Thoracic aorta (tissue), 2 donors: ENCODE measurements around the gene SMARCA4. TPM values are rescaled to one million over a fixed set of nuclear protein-coding genes. Genes with fewer than 3 reads are reported as not detected.

Experiments used
- ATAC-seq: fragments of 150-250 bp; one replicate; pipeline ENCODE4 v1.8.0; 2017; ENCODE audit warnings: low read depth; ENCODE audit not compliant: insufficient number of reproducible peaks, low FRiP score
- DNase-seq: peaks from one replicate; pipeline ENCODE4 v3.0.0-alpha.2; 2020; ENCODE audit warnings: low spot score
- H3K27ac ChIP-seq, 2 donors: fragments of 200-600 bp; sonication (generic); 1 replicate in 1 of 2; 2 replicates in 1 of 2; pipeline ENCODE4 v1.5.1; 2016; ENCODE audit warnings: mild to moderate bottlenecking in 2 of 2, moderate library complexity in 2 of 2
- H3K27me3 ChIP-seq: fragments of 200-600 bp; sonication (generic); replicated peaks from 2 replicates; pipeline ENCODE4 v1.6.0; 2016; ENCODE audit warnings: mild to moderate bottlenecking; ENCODE audit not compliant: insufficient read depth
- H3K36me3 ChIP-seq: fragments of 200-600 bp; sonication (generic); one replicate; pipeline ENCODE4 v1.5.1; 2016
- H3K4me1 ChIP-seq, 2 donors: fragments of 200-600 bp; sonication (generic); 1 replicate in 1 of 2; 2 replicates in 1 of 2; pipeline versions ENCODE4 v1.5.1 to v1.6.0; 2016; ENCODE audit warnings: low read depth in 2 of 2, mild to moderate bottlenecking in 1 of 2; ENCODE audit not compliant: control insufficient read depth in 1 of 2
- H3K4me3 ChIP-seq: fragments of 200-600 bp; sonication (generic); 2 replicates; pipeline ENCODE4 v1.5.1; 2016; ENCODE audit warnings: mild to moderate bottlenecking
- H3K9me3 ChIP-seq: fragments of 200-600 bp; sonication (generic); 2 replicates; pipeline ENCODE4 v1.5.1; 2016
- total RNA-seq, 2 donors: library from RNA; depleted of rRNA; stranded (reverse); fragments of >200 nt; gene quantifications; one replicate each; pipeline versions ENCODE4 v1.1.0 to v1.2.3, GENCODE V29; 2016
- TF ChIP-seq, protein P1 (sequence below): fragments of 200-600 bp; sonication (generic); IDR thresholded peaks from one replicate; pipeline ENCODE4 v1.5.1; 2019; ENCODE audit warnings: antibody characterized with exemption

SMARCA4 gene
- total RNA-seq, 2 donors from 2014 or later = 63.8 to 85.9 TPM

GRCh38 chr19:10975374-10976130 is 14.7 kb downstream of the SMARCA4 start:
- ATAC-seq (no peak), DNase-seq (no peak)
- peak overlapping the region; percentile 71 to 76 for H3K27ac ChIP-seq
- no peaks in the 10 kb centered on the region for H3K36me3 ChIP-seq
- H3K9me3 ChIP-seq = no peaks in the 10 kb centered on the region
- peak overlapping the region; percentile 59 for H3K4me3 ChIP-seq
- H3K27me3 ChIP-seq = no peaks in the 10 kb centered on the region
- TF ChIP-seq, protein P1, sequence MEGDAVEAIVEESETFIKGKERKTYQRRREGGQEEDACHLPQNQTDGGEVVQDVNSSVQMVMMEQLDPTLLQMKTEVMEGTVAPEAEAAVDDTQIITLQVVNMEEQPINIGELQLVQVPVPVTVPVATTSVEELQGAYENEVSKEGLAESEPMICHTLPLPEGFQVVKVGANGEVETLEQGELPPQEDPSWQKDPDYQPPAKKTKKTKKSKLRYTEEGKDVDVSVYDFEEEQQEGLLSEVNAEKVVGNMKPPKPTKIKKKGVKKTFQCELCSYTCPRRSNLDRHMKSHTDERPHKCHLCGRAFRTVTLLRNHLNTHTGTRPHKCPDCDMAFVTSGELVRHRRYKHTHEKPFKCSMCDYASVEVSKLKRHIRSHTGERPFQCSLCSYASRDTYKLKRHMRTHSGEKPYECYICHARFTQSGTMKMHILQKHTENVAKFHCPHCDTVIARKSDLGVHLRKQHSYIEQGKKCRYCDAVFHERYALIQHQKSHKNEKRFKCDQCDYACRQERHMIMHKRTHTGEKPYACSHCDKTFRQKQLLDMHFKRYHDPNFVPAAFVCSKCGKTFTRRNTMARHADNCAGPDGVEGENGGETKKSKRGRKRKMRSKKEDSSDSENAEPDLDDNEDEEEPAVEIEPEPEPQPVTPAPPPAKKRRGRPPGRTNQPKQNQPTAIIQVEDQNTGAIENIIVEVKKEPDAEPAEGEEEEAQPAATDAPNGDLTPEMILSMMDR = no peak
- peaks cover 11 to 32% of the 10 kb centered on the region in 2 donors for H3K4me1 ChIP-seq

- TF ChIP-seq, protein P1 = no peak
- H3K4me1 ChIP-seq = peaks cover 13 to 38% of the 10 kb centered on the region in 2 donors
- DNase-seq (no peak), ATAC-seq (no peak)
- H3K4me3 ChIP-seq = peak overlapping the region; percentile 59
- H3K36me3 ChIP-seq = no peaks in the 10 kb centered on the region
- no peaks in the 10 kb centered on the region for H3K27me3 ChIP-seq
- H3K9me3 ChIP-seq = no peaks in the 10 kb centered on the region
- peak overlapping the region; percentile 71 to 76 for H3K27ac ChIP-seq
Measured at GRCh38 chr19:10976131-10976892, 15.5 kb downstream of the SMARCA4 start.

- TF ChIP-seq, protein P1 = no peak
- Histone ChIP-seq H3K36me3 (no peaks in the 10 kb centered on the region), H3K27me3 (no peaks in the 10 kb centered on the region), H3K4me3 (no peak overlapping the region), H3K9me3 (no peaks in the 10 kb centered on the region), H3K27ac (no peak overlapping the region), H3K4me1 (peaks cover 13 to 38% of the 10 kb centered on the region in 2 donors)
- ATAC-seq (no peak), DNase-seq (no peak)
Measured at GRCh38 chr19:10977742-10978092, 16.9 kb downstream of the SMARCA4 start.

GRCh38 chr19:10979951-10980381 is 19.1 kb downstream of the SMARCA4 start:
- TF ChIP-seq, protein P1 = peak; percentile 17
- peak overlapping the region; percentile 60 for H3K4me3 ChIP-seq
- H3K9me3 ChIP-seq = no peaks in the 10 kb centered on the region
- ATAC-seq = no peak
- H3K27ac ChIP-seq = peak overlapping the region; percentile 62 to 71
- peaks cover 13 to 37% of the 10 kb centered on the region in 2 donors for H3K4me1 ChIP-seq
- H3K36me3 ChIP-seq = peaks cover 10% of the 10 kb centered on the region
- no peaks in the 10 kb centered on the region for H3K27me3 ChIP-seq
- no peak for DNase-seq

GRCh38 chr19:10981252-10981895 is 20.5 kb downstream of the SMARCA4 start:
- Histone ChIP-seq H3K4me1 (peaks cover 7 to 23% of the 10 kb centered on the region in 2 donors), H3K27me3 (no peaks in the 10 kb centered on the region), H3K9me3 (no peaks in the 10 kb centered on the region), H3K27ac (peak overlapping the region in 1 of 2 donors; percentile 71), H3K36me3 (peaks cover 17% of the 10 kb centered on the region), H3K4me3 (no peak overlapping the region)
- DNase-seq (no peak), ATAC-seq (no peak)
- TF ChIP-seq, protein P1 = no peak
